Measurements from ENCODE around the gene MIOX.
"Not testable (repeated sequence)": the region's sequence is repeated elsewhere in the genome, so short reads cannot be mapped to it uniquely, and the experiment has no call there.

The MIOX gene

GRCh38 chr22:50530877-50531545 lies 44.4 kb downstream of the MIOX start:
- DNase-seq, result peak; percentile 88 to 90

GRCh38 chr22:50531546-50531961 lies 44.9 kb downstream of the MIOX start:
- peak in 1 of 2 experiments; percentile 84 for DNase-seq

GRCh38 chr22:50531962-50532674 lies 45.5 kb downstream of the MIOX start:
- DNase-seq, result no peak

GRCh38 chr22:50532824-50533796 lies 46.5 kb downstream of the MIOX start:
- no peak for DNase-seq

- not testable (repeated sequence) for DNase-seq
These were observed 47.4 kb downstream of the MIOX start for GRCh38 chr22:50533856-50534711.

- no peak for DNase-seq
These were observed 48.5 kb downstream of the MIOX start for GRCh38 chr22:50535113-50535512.

GRCh38 chr22:50536226-50536625 lies 49.6 kb downstream of the MIOX start:
- no peak for DNase-seq

GRCh38 chr22:50537765-50538164 lies 51.1 kb downstream of the MIOX start:
- no peak for DNase-seq

All from activated T-cell treated with anti-CD3 and anti-CD28 coated beads, Interleukin-2, amount 50 U/mL, for 48 hours (primary cell).